Activated T-cell treated with anti-CD3 and anti-CD28 coated beads, Interleukin-2, amount 50 U/mL, for 72 hours (primary cell): ENCODE results near the gene PSMD2. TPM values are rescaled to one million over a fixed set of nuclear protein-coding genes. Genes with fewer than 3 reads are reported as not detected.

Source experiments
- ATAC-seq, 2 donors: fragments of 150-1000 bp; cut with Tn5 transposase; replicated peaks in 1 of 2; 2 replicates each; pipeline ENCODE4 v1.10.0; 2021; ENCODE audit warnings: moderate library complexity in 2 of 2, mild to moderate bottlenecking in 1 of 2
- DNase-seq, 2 donors: peaks; one replicate each; pipeline ENCODE4 v3.0.0; 2021 to 2022; ENCODE audit warnings: mixed read lengths in 1 of 2
- H3K27ac Mint-ChIP-seq: one replicate; pipeline ENCODE4 v1.8.0; 2022; ENCODE audit warnings: mild to moderate bottlenecking, moderate library complexity, mixed read lengths
- H3K27me3 Mint-ChIP-seq: one replicate; pipeline ENCODE4 v1.8.0; 2022; ENCODE audit warnings: low read depth, mixed read lengths
- H3K36me3 Mint-ChIP-seq, 2 donors: one replicate each; pipeline ENCODE4 v1.8.0; 2022; ENCODE audit warnings: mixed read lengths in 2 of 2, mild to moderate bottlenecking in 1 of 2; ENCODE audit not compliant: insufficient read depth in 2 of 2
- H3K4me1 Mint-ChIP-seq: one replicate; pipeline ENCODE4 v1.8.0; 2022; ENCODE audit warnings: low read depth, mixed read lengths
- H3K4me3 Mint-ChIP-seq, 2 donors: one replicate each; pipeline ENCODE4 v1.8.0; 2022; ENCODE audit warnings: mild to moderate bottlenecking in 2 of 2, mixed read lengths in 2 of 2, moderate library complexity in 2 of 2
- H3K9me3 Mint-ChIP-seq, 2 donors: one replicate each; pipeline ENCODE4 v1.8.0; 2022; ENCODE audit warnings: mixed read lengths in 2 of 2
- total RNA-seq, 2 donors: library from RNA; stranded (reverse); gene quantifications; one replicate each; pipeline ENCODE4 v1.2.3, GENCODE V29; 2022

PSMD2 gene
- total RNA-seq, 2 donors from 2014 or later, result 169 to 184 TPM

DNA sequence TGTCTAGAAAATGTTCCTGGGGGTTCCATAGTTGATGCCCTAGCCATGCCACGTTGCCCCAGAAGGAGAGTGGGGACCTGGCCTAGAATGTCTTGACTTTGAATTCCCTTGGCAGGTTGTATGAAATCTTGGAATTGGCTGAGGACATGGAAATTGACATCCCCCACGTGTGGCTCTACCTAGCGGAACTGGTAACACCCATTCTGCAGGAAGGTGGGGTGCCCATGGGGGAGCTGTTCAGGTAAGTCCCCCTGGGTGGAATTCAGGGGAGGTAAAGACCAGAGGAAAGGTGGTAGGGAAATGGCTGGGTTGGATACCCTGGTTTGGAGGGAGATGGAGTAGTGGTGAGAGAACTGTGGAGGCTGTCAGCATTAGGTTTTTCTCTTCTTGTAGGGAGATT lies 29.5 kb downstream of the PSMD2 start:
- peaks cover 26 to 65% of the 10 kb centered on the region in 2 donors for H3K36me3 Mint-ChIP-seq
- no peaks in the 10 kb centered on the region for H3K27me3 Mint-ChIP-seq
- DNase-seq (no peak), ATAC-seq (no peak)
- H3K9me3 Mint-ChIP-seq, result no peaks in the 10 kb centered on the region
- no peak overlapping the region for H3K4me3 Mint-ChIP-seq
- H3K27ac Mint-ChIP-seq, result peak overlapping the region; percentile 69
- H3K4me1 Mint-ChIP-seq, result peaks cover 60% of the 10 kb centered on the region

GRCh38 chr3:184332370-184333090 lies 33.5 kb downstream of the PSMD2 start:
- Mint-ChIP-seq H3K27ac (peak overlapping the region; percentile 92), H3K4me3 (peak overlapping the region; percentile 1 to 7), H3K36me3 (peaks cover 22 to 38% of the 10 kb centered on the region in 2 donors), H3K4me1 (peaks cover 75% of the 10 kb centered on the region), H3K27me3 (no peaks in the 10 kb centered on the region), H3K9me3 (no peaks in the 10 kb centered on the region)
- DNase-seq (no peak), ATAC-seq (no peak)

DNA sequence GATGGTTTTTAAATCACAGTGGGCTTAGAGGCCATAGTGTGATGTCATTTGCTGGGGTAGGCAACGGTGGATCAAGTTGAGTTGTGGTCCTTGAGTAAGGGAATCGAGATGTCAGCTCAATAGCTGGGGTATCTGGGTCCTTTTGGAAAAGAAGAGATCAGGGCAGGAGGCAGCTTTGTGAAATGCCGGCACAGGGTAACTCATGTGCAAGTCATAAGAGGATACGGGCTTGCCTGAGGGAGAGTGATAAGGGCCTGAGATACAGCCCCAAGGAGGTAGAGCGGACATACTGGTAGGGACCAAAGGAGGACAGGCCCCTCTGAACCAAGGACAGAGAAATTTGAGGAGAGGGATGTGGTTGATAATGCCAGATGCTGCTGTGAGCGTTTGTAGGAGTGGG lies 34.1 kb downstream of the PSMD2 start:
- ATAC-seq (no peak), DNase-seq (no peak)
- Mint-ChIP-seq H3K27me3 (no peaks in the 10 kb centered on the region), H3K4me3 (peak overlapping the region in 1 of 2 donors; percentile 5), H3K9me3 (no peaks in the 10 kb centered on the region), H3K4me1 (peaks cover 82% of the 10 kb centered on the region), H3K36me3 (peaks cover 22 to 34% of the 10 kb centered on the region in 2 donors), H3K27ac (peak overlapping the region; percentile 92)

- H3K4me3 Mint-ChIP-seq, result peak overlapping the region; percentile 12 to 19
- ATAC-seq, result no peak
- H3K27ac Mint-ChIP-seq, result peak overlapping the region; percentile 92
- H3K27me3 Mint-ChIP-seq, result no peaks in the 10 kb centered on the region
- peaks cover 80% of the 10 kb centered on the region for H3K4me1 Mint-ChIP-seq
- no peak for DNase-seq
- H3K36me3 Mint-ChIP-seq, result peaks cover 19 to 31% of the 10 kb centered on the region in 2 donors
- H3K9me3 Mint-ChIP-seq, result no peaks in the 10 kb centered on the region
Measured at GRCh38 chr3:184333700-184334099, 34.7 kb downstream of the PSMD2 start.

GRCh38 chr3:184334470-184335158 lies 35.6 kb downstream of the PSMD2 start:
- Mint-ChIP-seq H3K4me3 (peak overlapping the region; percentile 30 to 59), H3K4me1 (peaks cover 73% of the 10 kb centered on the region), H3K9me3 (no peaks in the 10 kb centered on the region), H3K36me3 (peaks cover 13 to 24% of the 10 kb centered on the region in 2 donors), H3K27ac (peak overlapping the region; percentile 92), H3K27me3 (no peaks in the 10 kb centered on the region)
- DNase-seq, result peak; percentile 51 to 68
- ATAC-seq, result peak; percentile 74 to 75

DNA sequence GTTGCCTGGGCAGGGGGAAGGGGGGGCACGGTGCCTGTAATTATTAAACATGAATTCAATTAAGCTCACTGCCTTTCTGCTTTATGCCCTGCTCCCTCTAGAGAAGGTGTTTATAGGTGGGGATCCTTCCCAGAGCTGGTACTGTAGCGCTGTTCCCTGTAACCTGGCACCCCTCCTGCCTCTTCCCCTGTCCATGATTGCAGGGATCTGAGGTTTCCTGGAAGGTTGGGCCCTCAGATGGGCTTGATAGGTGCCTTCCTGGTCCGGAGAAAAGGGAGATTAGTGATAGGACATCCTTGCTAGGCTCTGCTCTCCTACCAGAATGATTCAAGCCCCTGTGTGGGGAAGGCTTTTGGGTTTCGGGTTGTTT lies 36.2 kb downstream of the PSMD2 start:
- Mint-ChIP-seq H3K36me3 (peaks cover 12 to 20% of the 10 kb centered on the region in 2 donors), H3K27ac (peak overlapping the region; percentile 91), H3K9me3 (no peaks in the 10 kb centered on the region), H3K27me3 (no peaks in the 10 kb centered on the region), H3K4me1 (peaks cover 69% of the 10 kb centered on the region), H3K4me3 (peak overlapping the region; percentile 69 to 90)
- DNase-seq, result no peak
- peak in 1 of 2 donors; percentile 2 for ATAC-seq

- H3K4me1 Mint-ChIP-seq, result peaks cover 68% of the 10 kb centered on the region
- H3K9me3 Mint-ChIP-seq, result no peaks in the 10 kb centered on the region
- peak; percentile 62 to 63 for ATAC-seq
- H3K36me3 Mint-ChIP-seq, result peaks cover 11 to 17% of the 10 kb centered on the region in 2 donors
- H3K27me3 Mint-ChIP-seq, result no peaks in the 10 kb centered on the region
- DNase-seq, result peak; percentile 88 to 94
- H3K4me3 Mint-ChIP-seq, result peak overlapping the region; percentile 90 to 92
- H3K27ac Mint-ChIP-seq, result peak overlapping the region; percentile 91
Measured at GRCh38 chr3:184335661-184336546, 36.9 kb downstream of the PSMD2 start.

GRCh38 chr3:184336547-184337398 lies 37.7 kb downstream of the PSMD2 start:
- Mint-ChIP-seq H3K9me3 (no peaks in the 10 kb centered on the region), H3K27me3 (no peaks in the 10 kb centered on the region), H3K4me1 (peaks cover 60% of the 10 kb centered on the region), H3K4me3 (peak overlapping the region; percentile 90 to 92), H3K36me3 (peaks cover 10 to 16% of the 10 kb centered on the region in 2 donors), H3K27ac (peak overlapping the region; percentile 83)
- ATAC-seq, result no peak
- DNase-seq, result no peak

DNA sequence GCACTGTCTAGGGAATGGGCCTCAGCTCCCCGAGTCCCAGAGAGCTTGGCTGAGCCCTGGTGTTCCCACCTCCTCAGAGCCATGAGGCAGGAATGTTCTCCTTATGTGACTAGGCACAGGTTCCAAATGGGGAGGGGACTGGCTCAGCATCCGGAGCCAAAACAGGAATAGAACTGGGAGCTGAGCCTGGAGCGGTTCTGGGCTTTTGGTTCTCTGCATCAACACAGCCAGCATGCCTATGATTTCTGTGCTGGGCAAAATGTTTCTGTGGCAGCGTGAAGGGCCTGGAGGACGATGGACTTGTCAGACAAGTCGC lies 38.3 kb downstream of the PSMD2 start, which contains the start of gene FAM131A:
Gene FAM131A (plus strand): TSS at position 202 of the 316 bp plus-strand sequence. CDS start 31 bp downstream, at position 233.
- peaks cover 10 to 13% of the 10 kb centered on the region in 2 donors for H3K36me3 Mint-ChIP-seq
- peak within 1 kb of the TSS; percentile 83 for H3K27ac Mint-ChIP-seq
- H3K27me3 Mint-ChIP-seq, result no peaks in the 10 kb centered on the region
- H3K4me1 Mint-ChIP-seq, result peaks cover 54% of the 10 kb centered on the region
- peak within 1 kb of the TSS; percentile 90 to 92 for H3K4me3 Mint-ChIP-seq
- DNase-seq (no peak), ATAC-seq (no peak)
- H3K9me3 Mint-ChIP-seq, result no peaks in the 10 kb centered on the region

DNA sequence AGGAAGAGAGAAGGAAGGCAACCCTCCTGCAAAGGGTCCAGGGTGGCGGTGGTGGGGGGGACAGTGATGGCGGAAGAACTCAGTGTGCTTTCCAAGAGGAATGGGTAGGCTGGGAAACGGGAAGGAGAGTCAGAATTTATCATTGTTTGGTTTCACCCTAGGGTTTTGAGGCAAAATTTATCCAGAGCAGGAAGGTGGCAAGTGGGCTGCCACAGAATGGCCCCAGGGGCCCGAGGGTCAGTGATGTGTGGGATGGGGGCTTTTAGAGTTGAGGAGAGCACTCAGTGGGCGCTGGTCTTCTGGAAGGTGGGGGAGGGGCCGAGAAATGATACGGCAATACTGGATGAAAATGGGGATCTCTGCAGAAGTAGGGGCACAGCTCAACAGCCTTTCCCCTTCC lies 38.9 kb downstream of the PSMD2 start:
- no peak for DNase-seq
- no peaks in the 10 kb centered on the region for H3K27me3 Mint-ChIP-seq
- H3K4me1 Mint-ChIP-seq, result peaks cover 47% of the 10 kb centered on the region
- peak overlapping the region; percentile 4 for H3K27ac Mint-ChIP-seq
- no peak for ATAC-seq
- H3K4me3 Mint-ChIP-seq, result peak overlapping the region in 1 of 2 donors; percentile 11
- H3K9me3 Mint-ChIP-seq, result no peaks in the 10 kb centered on the region
- H3K36me3 Mint-ChIP-seq, result peaks cover 6 to 7% of the 10 kb centered on the region in 2 donors

- Mint-ChIP-seq H3K4me1 (peaks cover 42% of the 10 kb centered on the region), H3K4me3 (peak overlapping the region; percentile 13 to 18), H3K36me3 (peaks cover 3 to 4% of the 10 kb centered on the region in 2 donors), H3K9me3 (no peaks in the 10 kb centered on the region), H3K27me3 (no peaks in the 10 kb centered on the region), H3K27ac (no peak overlapping the region)
- no peak for ATAC-seq
- DNase-seq, result no peak
Measured at GRCh38 chr3:184338511-184338945, 39.5 kb downstream of the PSMD2 start.

DNA sequence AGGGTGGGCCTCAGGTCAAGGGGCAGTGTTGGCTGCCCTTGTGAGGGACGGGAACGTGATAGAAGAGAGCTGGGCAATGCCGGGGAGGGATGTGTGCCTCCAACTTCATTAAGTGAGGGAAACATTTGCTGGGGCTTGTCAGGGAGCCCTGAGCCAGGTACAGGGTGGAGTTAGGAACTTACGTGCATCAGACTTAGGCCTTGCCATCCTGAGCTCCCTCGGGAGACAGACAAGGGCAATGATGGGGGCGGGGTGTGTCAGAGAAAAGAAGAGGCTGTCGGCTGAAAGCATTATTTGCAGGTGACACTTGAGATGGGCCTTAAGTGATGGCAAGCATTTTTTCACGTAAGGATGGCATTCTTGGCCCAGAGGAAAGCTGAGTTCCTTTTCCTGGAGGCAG lies 40.0 kb downstream of the PSMD2 start:
- Mint-ChIP-seq H3K27me3 (no peaks in the 10 kb centered on the region), H3K9me3 (no peaks in the 10 kb centered on the region), H3K36me3 (peaks cover 2 to 4% of the 10 kb centered on the region in 2 donors), H3K4me3 (peak overlapping the region in 1 of 2 donors; percentile 18), H3K27ac (no peak overlapping the region), H3K4me1 (peaks cover 37% of the 10 kb centered on the region)
- DNase-seq (no peak), ATAC-seq (no peak)
